ENCODE measurements around the gene TRIM52. TPM values are rescaled to one million over a fixed set of nuclear protein-coding genes. Genes with fewer than 3 reads are reported as not detected.

TRIM52 gene
- total and polyA plus RNA-seq, 2 of the 13 experiments (the other 11 are each of a cell fraction or from before 2014, with no cell fraction given), result 7.2 to 11.6 TPM

DNA sequence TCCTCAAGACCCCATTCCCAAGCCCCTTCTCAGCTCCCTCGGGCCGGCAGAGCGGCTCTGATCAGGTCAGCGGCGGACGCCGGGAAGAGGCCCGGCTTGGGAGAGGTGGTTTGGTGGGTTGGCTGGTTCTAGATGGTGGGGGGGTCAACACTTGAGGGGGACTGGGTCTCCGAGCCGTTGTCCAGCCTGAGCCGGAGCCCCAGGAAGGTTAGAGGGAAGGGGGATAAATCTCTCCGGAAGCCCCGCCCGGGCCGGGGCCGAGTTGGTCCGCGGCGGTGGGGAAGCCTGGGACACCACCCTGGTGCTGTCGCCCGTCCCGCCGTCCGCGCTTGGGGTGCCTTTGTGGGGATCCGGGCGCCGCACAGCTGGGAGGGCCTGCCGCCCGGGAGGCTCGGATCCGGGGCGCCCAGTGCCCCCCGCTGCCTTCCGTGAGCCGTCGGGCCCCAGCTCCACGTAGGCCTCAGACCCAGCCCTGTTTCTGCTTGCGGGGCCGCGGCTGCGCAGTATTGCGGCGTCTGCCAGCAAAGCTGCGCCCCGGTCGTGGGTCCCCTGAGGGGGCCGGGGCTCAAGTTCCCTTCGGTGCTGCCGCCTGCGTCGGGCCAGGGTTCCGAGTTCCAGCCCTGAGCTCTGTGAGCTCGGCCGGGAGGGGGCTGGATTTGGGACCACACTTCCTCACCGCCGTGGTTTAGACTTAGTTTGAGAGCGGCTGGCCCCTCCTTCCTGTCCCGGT lies 542 bp upstream of the TRIM52 start (continued):
- TF ChIP-seq, protein P1, sequence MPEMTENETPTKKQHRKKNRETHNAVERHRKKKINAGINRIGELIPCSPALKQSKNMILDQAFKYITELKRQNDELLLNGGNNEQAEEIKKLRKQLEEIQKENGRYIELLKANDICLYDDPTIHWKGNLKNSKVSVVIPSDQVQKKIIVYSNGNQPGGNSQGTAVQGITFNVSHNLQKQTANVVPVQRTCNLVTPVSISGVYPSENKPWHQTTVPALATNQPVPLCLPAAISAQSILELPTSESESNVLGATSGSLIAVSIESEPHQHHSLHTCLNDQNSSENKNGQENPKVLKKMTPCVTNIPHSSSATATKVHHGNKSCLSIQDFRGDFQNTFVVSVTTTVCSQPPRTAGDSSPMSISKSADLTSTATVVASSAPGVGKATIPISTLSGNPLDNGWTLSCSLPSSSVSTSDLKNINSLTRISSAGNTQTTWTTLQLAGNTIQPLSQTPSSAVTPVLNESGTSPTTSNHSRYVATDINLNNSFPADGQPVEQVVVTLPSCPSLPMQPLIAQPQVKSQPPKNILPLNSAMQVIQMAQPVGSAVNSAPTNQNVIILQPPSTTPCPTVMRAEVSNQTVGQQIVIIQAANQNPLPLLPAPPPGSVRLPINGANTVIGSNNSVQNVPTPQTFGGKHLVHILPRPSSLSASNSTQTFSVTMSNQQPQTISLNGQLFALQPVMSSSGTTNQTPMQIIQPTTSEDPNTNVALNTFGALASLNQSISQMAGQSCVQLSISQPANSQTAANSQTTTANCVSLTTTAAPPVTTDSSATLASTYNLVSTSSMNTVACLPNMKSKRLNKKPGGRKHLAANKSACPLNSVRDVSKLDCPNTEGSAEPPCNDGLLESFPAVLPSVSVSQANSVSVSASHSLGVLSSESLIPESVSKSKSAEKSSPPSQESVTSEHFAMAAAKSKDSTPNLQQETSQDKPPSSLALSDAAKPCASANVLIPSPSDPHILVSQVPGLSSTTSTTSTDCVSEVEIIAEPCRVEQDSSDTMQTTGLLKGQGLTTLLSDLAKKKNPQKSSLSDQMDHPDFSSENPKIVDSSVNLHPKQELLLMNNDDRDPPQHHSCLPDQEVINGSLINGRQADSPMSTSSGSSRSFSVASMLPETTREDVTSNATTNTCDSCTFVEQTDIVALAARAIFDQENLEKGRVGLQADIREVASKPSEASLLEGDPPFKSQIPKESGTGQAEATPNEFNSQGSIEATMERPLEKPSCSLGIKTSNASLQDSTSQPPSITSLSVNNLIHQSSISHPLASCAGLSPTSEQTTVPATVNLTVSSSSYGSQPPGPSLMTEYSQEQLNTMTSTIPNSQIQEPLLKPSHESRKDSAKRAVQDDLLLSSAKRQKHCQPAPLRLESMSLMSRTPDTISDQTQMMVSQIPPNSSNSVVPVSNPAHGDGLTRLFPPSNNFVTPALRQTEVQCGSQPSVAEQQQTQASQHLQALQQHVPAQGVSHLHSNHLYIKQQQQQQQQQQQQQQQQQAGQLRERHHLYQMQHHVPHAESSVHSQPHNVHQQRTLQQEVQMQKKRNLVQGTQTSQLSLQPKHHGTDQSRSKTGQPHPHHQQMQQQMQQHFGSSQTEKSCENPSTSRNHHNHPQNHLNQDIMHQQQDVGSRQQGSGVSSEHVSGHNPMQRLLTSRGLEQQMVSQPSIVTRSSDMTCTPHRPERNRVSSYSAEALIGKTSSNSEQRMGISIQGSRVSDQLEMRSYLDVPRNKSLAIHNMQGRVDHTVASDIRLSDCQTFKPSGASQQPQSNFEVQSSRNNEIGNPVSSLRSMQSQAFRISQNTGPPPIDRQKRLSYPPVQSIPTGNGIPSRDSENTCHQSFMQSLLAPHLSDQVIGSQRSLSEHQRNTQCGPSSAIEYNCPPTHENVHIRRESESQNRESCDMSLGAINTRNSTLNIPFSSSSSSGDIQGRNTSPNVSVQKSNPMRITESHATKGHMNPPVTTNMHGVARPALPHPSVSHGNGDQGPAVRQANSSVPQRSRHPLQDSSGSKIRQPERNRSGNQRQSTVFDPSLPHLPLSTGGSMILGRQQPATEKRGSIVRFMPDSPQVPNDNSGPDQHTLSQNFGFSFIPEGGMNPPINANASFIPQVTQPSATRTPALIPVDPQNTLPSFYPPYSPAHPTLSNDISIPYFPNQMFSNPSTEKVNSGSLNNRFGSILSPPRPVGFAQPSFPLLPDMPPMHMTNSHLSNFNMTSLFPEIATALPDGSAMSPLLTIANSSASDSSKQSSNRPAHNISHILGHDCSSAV (CRISPR knock-in tag; IDR thresholded peaks at IDR 0.05; ENCODE audit: borderline replicate concordance), result no peak
- TF ChIP-seq RNF2 (conservative IDR thresholded peaks at IDR 0.05; ENCODE audit: low read depth) (no peak; the same call in 1 of the 2 replicates), KAT2B (IDR thresholded peaks at IDR 0.05; ENCODE audit: borderline replicate concordance, low read depth, low read length) (no peak), GPN1 (CRISPR knock-in tag; IDR thresholded peaks at IDR 0.05; ENCODE audit: borderline replicate concordance) (no peak), ZNF569 (CRISPR knock-in tag; IDR thresholded peaks at IDR 0.05; ENCODE audit: borderline replicate concordance) (no peak), RXRB (CRISPR knock-in tag; IDR thresholded peaks at IDR 0.05; ENCODE audit: borderline replicate concordance) (peak; percentile 51), SKI (IDR thresholded peaks at IDR 0.05; ENCODE audit: partially characterized antibody) (no peak), SMAD3 (CRISPR knock-in tag; IDR thresholded peaks at IDR 0.05) (no peak), ZNF460 (CRISPR knock-in tag; IDR thresholded peaks at IDR 0.05; ENCODE audit: borderline replicate concordance) (no peak), HOXD1 (CRISPR knock-in tag; IDR thresholded peaks at IDR 0.05) (peak; percentile 71; the same call in 1 of the 2 replicates), CENPT (CRISPR knock-in tag; IDR thresholded peaks at IDR 0.05; ENCODE audit: low read depth) (no peak), GABPB1 (CRISPR knock-in tag; IDR thresholded peaks at IDR 0.05) (peak; percentile 71), ZNF24 (IDR thresholded peaks at IDR 0.05) (no peak), ZNF557 (CRISPR knock-in tag; IDR thresholded peaks at IDR 0.05) (no peak)
- TF ChIP-seq, protein P2, sequence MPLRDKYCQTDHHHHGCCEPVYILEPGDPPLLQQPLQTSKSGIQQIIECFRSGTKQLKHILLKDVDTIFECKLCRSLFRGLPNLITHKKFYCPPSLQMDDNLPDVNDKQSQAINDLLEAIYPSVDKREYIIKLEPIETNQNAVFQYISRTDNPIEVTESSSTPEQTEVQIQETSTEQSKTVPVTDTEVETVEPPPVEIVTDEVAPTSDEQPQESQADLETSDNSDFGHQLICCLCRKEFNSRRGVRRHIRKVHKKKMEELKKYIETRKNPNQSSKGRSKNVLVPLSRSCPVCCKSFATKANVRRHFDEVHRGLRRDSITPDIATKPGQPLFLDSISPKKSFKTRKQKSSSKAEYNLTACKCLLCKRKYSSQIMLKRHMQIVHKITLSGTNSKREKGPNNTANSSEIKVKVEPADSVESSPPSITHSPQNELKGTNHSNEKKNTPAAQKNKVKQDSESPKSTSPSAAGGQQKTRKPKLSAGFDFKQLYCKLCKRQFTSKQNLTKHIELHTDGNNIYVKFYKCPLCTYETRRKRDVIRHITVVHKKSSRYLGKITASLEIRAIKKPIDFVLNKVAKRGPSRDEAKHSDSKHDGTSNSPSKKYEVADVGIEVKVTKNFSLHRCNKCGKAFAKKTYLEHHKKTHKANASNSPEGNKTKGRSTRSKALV (CRISPR knock-in tag; IDR thresholded peaks at IDR 0.05), result peak; percentile 72; the same call in 1 of the 2 replicates
- TF ChIP-seq, protein P3, sequence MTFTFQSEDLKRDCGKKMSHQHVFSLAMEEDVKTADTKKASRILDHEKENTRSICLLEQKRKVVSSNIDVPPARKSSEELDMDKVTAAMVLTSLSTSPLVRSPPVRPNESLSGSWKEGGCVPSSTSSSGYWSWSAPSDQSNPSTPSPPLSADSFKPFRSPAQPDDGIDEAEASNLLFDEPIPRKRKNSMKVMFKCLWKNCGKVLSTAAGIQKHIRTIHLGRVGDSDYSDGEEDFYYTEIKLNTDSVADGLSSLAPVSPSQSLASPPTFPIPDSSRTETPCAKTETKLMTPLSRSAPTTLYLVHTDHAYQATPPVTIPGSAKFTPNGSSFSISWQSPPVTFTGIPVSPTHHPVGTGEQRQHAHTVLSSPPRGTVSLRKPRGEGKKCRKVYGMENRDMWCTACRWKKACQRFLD (CRISPR knock-in tag; IDR thresholded peaks at IDR 0.05; ENCODE audit: borderline replicate concordance), result peak; percentile 55; the same call in 1 of the 2 replicates
- TF ChIP-seq, protein P4, sequence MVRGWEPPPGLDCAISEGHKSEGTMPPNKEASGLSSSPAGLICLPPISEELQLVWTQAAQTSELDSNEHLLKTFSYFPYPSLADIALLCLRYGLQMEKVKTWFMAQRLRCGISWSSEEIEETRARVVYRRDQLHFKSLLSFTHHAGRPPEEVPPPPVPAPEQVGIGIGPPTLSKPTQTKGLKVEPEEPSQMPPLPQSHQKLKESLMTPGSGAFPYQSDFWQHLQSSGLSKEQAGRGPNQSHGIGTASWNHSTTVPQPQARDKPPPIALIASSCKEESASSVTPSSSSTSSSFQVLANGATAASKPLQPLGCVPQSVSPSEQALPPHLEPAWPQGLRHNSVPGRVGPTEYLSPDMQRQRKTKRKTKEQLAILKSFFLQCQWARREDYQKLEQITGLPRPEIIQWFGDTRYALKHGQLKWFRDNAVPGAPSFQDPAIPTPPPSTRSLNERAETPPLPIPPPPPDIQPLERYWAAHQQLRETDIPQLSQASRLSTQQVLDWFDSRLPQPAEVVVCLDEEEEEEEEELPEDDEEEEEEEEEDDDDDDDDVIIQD (CRISPR knock-in tag; IDR thresholded peaks at IDR 0.05; ENCODE audit: low read depth), result no peak

All from HepG2 (cell line).